GM12872 (cell line): ENCODE data around the gene SLC26A9.

Experiments
- TF ChIP-seq, protein P1 (sequence below): IDR thresholded peaks from 3 replicates; pipeline ENCODE4 v1.5.1; 2011; ENCODE audit warnings: low read depth, mild to moderate bottlenecking, low read length, moderate library complexity; ENCODE audit not compliant: insufficient read depth

The SLC26A9 gene

DNA sequence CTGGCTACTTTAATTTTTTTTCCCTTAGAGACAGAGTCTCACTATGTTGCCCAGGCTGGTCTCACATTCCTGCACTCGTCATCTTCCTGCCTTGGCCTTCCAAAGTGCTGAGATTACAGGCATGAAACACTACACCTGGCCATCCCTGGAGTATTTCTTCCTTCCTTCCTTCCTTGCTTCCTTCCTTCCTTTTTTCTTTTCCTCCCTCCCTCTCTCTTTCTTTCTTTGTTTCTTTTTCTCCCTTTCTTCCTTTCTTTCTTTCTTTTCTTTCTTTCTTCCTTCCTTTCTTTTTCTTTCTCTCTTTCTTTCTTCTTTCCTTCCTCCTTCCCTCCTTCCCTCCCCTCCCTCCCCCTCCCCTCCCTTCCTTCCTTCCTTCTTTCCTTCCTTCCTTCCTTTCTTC lies 46.9 kb downstream of the SLC26A9 start:
- TF ChIP-seq, protein P1, sequence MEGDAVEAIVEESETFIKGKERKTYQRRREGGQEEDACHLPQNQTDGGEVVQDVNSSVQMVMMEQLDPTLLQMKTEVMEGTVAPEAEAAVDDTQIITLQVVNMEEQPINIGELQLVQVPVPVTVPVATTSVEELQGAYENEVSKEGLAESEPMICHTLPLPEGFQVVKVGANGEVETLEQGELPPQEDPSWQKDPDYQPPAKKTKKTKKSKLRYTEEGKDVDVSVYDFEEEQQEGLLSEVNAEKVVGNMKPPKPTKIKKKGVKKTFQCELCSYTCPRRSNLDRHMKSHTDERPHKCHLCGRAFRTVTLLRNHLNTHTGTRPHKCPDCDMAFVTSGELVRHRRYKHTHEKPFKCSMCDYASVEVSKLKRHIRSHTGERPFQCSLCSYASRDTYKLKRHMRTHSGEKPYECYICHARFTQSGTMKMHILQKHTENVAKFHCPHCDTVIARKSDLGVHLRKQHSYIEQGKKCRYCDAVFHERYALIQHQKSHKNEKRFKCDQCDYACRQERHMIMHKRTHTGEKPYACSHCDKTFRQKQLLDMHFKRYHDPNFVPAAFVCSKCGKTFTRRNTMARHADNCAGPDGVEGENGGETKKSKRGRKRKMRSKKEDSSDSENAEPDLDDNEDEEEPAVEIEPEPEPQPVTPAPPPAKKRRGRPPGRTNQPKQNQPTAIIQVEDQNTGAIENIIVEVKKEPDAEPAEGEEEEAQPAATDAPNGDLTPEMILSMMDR, result no peak

GRCh38 chr1:205883792-205884191 lies 59.5 kb downstream of the SLC26A9 start:
- TF ChIP-seq, protein P1, result no peak

DNA sequence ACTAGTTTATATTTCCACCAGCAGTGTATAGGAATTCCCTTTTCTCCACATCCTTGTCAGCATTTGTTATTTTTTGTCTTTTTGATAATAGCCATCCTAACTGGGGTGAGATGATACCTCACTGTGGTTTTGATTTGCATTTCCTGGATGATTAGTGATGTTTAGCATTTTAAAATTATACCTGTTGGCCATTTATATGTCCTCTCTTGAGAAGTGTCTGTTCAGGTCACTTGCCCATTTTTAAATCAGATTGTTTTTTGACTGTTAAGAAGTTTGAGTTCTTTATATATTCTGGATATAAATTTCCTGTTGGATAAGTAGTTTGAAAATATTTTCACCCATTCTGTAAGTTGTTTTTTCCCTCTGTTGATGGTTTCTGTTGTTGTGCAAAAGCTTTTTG lies 62.3 kb downstream of the SLC26A9 start:
- TF ChIP-seq, protein P1, result no peak

- TF ChIP-seq, protein P1, result no peak
Observed at GRCh38 chr1:205879974-205880373, 63.3 kb downstream of the SLC26A9 start.

DNA sequence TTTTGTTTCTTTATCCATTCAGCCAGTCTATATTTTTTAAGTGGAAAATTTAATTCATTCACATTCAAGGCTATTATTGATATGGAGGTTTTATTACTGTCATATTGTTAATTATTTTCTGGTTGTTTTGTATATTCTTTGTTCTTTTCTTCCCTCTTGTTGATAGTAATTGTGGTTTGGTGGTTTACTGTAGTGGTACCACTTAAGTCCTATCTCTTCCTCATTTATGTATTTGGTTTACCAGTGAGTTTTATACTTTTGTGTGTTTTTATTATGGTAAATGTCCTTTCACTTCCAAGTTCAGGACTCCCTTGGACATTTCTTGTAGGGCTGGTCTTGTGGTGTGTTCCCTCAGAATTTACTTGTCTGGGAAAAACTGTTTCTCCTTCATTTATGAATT lies 65.2 kb downstream of the SLC26A9 start:
- TF ChIP-seq, protein P1, result no peak

- TF ChIP-seq, protein P1, result no peak
Observed at GRCh38 chr1:205870236-205870635, 73.0 kb downstream of the SLC26A9 start.
